Measurements from ENCODE around the gene TMEM131L.

Gene TMEM131L

DNA sequence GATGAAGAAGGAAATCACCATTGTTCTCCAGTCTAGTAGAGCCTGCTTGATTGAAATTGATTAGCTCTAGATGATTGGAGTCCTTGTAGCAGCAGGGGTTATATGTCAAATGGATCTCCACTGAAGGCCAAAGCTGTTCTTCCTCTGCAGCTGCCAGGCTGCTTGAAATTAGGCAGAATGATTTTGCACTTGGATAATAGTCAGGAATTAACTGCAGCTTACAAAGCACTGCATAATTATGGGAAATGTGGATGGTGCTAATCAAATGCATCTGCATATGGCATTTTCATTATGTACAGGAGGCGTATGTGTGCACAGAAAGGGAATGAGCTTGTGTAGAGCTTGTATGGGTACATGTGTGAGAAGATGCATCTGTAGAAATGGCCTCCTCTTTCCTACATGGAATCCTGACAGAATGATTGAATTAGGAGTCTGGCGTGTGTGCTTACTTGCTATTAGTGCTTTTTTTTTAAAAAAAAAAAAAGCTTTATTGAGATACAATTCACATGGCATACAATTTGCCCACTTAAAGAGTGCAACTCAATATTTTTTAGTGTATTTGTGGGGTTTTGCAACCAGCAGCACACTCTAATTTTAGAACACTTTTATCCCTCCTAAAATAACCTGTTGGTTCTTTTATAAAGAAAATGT lies 65.9 kb downstream of the TMEM131L start:
- TF ChIP-seq CTCF (conservative IDR thresholded peaks at IDR 0.05; ENCODE audit: low read depth, low read length): no peak
- H3K4me3 ChIP-seq (ENCODE audit: low read depth, low read length): no peak overlapping the region
- DNase-seq (ENCODE audit: low read depth): no peak

GRCh38 chr4:153532636-153533035 lies 66.5 kb downstream of the TMEM131L start:
- no peak for TF ChIP-seq CTCF (conservative IDR thresholded peaks at IDR 0.05; ENCODE audit: low read depth, low read length)
- H3K4me3 ChIP-seq (ENCODE audit: low read depth, low read length): no peak overlapping the region
- no peak for DNase-seq (ENCODE audit: low read depth)

GRCh38 chr4:153533387-153533786 lies 67.2 kb downstream of the TMEM131L start:
- no peak for TF ChIP-seq CTCF (conservative IDR thresholded peaks at IDR 0.05; ENCODE audit: low read depth, low read length)
- no peak overlapping the region for H3K4me3 ChIP-seq (ENCODE audit: low read depth, low read length)
- DNase-seq (ENCODE audit: low read depth): no peak

DNA sequence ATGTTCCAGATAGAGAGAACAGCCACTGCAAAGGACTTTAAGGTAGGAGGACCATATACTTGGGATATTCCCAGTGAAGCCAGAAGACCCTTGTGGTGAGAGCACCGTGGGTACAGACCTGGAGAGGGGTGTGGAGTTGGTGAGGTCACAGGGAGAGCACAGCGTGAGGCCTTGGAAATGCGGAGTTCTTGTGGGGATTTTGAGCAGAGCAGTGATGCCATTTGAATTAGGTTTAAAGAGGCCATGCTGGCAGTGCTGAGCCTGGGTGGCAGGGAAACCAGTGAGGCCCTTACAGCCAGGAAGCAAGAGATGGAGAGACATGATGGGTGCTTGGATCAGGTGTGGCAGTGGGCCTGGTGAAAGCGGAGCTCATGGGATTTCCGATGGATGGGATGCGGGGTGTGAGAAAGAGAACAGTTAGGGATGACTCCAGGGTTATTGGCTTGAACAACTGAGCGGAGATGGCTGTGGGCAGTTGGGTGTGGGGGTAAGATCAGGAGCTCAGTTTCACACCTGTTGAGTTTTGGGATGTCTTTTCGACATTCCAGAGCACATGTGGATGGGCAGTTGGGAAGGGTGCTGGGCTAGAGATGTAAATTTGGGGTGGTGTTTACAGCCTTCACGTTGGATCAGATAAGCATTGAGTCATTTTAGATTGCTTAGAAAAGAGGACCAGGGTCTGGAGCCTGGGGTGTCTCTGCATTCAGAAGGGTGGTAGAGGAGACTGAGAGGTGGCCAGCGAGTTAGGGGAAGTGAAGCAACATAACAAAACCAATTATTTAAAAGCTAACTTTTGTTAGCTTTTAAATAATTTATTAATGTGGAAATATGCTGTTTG lies 68.9 kb downstream of the TMEM131L start:
- no peak for DNase-seq (ENCODE audit: low read depth)
- no peak overlapping the region for H3K4me3 ChIP-seq (ENCODE audit: low read depth, low read length)
- no peak for TF ChIP-seq CTCF (conservative IDR thresholded peaks at IDR 0.05; ENCODE audit: low read depth, low read length)

DNA sequence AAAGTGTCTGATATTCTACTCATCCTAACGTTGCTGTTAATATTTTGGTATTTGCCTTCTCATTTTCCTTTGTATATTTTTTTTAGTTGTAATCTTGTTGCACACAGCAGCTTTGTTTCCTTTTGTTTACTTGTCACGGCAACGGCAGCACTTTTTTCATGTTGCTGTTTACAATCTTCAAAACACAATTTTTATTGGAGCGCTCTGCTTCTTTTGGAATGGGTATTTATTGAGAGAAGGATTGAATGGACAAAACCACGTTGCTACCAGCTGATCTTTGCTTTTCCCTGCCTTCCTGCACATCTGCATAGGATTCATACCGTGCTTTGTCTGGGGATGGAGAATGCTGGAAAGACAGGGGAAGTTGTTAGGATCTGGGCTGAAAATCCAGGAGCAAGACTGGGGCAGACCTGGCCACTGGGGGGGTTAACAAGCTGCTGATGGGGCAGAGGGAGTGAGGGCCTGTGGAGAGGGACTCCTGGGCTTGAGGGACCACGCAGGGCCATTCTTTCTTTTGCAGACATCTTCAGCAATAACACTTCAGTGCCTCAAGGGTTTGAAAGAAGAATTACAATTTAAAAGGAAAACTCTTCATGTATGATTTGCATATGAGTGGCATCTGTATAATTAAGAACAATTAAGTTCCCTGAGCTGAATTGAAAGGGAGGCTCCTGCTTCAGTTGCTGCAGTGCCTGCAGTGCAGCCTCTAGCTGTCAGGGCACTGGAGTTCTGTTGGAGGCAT lies 69.8 kb downstream of the TMEM131L start:
- H3K4me3 ChIP-seq (ENCODE audit: low read depth, low read length): no peak overlapping the region
- TF ChIP-seq CTCF (conservative IDR thresholded peaks at IDR 0.05; ENCODE audit: low read depth, low read length): peak; percentile 31
- no peak for DNase-seq (ENCODE audit: low read depth)

GRCh38 chr4:153537493-153537960 lies 71.4 kb downstream of the TMEM131L start:
- H3K4me3 ChIP-seq (ENCODE audit: low read depth, low read length): no peak overlapping the region
- DNase-seq (ENCODE audit: low read depth): no peak
- no peak for TF ChIP-seq CTCF (conservative IDR thresholded peaks at IDR 0.05; ENCODE audit: low read depth, low read length)

Data from choroid plexus epithelial cell (primary cell).